T-helper 17 cell (primary cell): ENCODE data around the gene C1QTNF6. TPM values are rescaled to one million over a fixed set of nuclear protein-coding genes. Genes with fewer than 3 reads are reported as not detected.
A peak's percentile ranks its signal among the peaks of the same experiment; 100 is the strongest.

ENCODE experiments used
- ATAC-seq: fragments of 150-1000 bp; cut with Tn5 transposase; 2 replicates; pipeline ENCODE4 v1.10.0; 2021; ENCODE audit warnings: mild to moderate bottlenecking, moderate library complexity
- DNase-seq, 3 donors: peaks; one replicate each; pipeline versions ENCODE4 v3.0.0 to v3.0.0-alpha.2; 2020 to 2021
- H3K9me3 ChIP-seq: one replicate; pipeline ENCODE4 v1.7.0; 2013; ENCODE audit warnings: low read length, mild to moderate bottlenecking; ENCODE audit not compliant: control insufficient read depth, poor library complexity, severe bottlenecking
- H3K27ac Mint-ChIP-seq: one replicate; pipeline ENCODE4 v1.8.0; 2022; ENCODE audit warnings: mild to moderate bottlenecking, moderate library complexity, mixed read lengths
- H3K27me3 Mint-ChIP-seq: one replicate; pipeline ENCODE4 v1.8.0; 2022; ENCODE audit warnings: mixed read lengths
- H3K36me3 Mint-ChIP-seq: one replicate; pipeline ENCODE4 v1.8.0; 2022; ENCODE audit warnings: low read depth, mixed read lengths
- H3K4me1 Mint-ChIP-seq: one replicate; pipeline ENCODE4 v1.8.0; 2022; ENCODE audit warnings: mild to moderate bottlenecking, mixed read lengths
- H3K4me3 Mint-ChIP-seq: one replicate; pipeline ENCODE4 v1.8.0; 2022; ENCODE audit warnings: mild to moderate bottlenecking, moderate library complexity, mixed read lengths
- total RNA-seq, 4 donors: library from RNA in 2 of 4; stranded (reverse) in 2 of 4; gene quantifications; one replicate each; pipeline ENCODE4 v1.2.3 and lab custom pipeline; 2022 to 2026

C1QTNF6 gene
- total RNA-seq, 2 donors from 2014 or later, result 11.2 to 11.8 TPM

DNA sequence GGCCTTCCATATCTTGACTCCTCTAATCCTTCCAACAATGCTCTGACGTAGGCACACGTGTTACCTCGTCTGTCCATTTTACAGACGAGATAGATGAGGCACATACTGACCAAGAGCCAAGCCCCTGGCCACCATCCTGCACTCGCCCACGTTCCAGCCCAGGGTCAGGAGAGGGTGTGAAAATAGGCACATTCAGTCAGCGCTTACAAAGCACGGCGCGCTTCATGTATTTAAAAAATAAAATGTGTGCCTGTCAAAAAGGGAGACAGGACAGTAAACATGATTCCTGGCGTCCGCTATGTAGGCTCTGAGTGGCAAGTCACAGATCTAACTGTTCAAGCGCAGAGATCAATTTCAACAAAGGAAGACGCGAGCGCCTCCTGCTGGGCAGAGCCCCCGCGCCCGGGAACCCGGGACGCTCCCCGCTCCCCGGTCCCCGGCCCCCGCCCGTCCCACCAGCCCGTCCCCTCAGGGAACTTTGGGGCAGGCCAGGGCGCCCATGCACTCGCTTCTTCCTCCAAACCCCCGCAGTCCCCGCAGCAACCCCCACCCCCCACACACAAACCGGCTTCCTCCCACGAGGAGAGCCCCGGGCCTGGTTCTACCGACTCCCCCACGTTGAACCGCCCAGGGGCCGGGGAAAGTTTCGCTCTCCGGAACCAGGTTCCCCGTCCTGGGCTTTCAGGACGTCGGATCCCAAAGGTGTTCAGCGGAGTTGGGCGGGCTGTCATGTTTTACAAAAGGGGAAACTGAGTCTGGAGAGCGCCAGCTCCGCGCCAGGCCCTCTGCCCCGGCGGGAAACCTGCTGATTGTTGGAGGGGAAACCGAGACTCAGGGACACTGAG is 10.4 kb upstream of the C1QTNF6 start:
- ATAC-seq, result peak; percentile 43
- no peaks in the 10 kb centered on the region for H3K9me3 ChIP-seq
- peaks cover 12% of the 10 kb centered on the region for H3K4me1 Mint-ChIP-seq

DNA sequence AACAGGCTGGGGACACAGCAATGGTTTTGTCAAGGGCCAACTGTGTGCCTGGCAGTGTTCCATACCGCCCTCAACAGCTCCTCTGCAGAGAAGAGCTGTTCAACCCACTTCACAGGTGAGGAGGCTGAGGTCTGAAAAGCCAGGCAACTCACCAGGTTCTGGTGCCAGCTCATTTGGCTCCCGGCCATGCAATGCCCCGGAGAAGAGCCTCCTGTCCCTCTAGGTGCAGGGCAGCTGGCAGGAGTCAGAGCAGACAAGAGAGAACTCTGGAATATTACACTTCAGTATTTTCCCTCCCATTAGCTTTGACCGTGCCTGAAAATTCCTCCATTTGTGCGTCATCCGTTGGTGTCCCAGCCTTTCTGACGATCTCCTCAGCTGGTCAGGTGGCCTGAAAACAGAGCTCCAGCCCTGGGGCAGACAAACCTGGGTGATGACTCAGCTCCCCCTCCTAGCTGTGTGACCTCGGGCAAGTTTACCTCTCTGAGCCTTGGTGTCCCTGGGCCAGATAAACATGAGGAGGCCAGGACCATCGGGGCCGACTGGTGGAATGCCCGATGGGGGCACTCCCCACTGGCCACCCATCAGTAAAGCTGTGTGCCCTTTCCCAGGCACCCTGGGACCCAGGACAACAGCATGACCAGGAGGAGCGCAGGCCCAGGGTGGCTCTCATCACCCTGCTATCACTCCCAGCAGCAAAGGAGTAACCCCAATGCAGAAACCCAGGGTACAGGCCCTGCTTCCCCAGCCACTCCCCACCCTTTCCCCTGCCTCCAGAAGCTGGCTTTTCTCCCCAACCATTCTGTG is 9.6 kb upstream of the C1QTNF6 start:
- DNase-seq, result no peak
- H3K4me1 Mint-ChIP-seq, result peaks cover 13% of the 10 kb centered on the region
- H3K36me3 Mint-ChIP-seq, result no peaks in the 10 kb centered on the region
- no peaks in the 10 kb centered on the region for H3K27me3 Mint-ChIP-seq
- no peak for ATAC-seq
- H3K9me3 ChIP-seq, result no peaks in the 10 kb centered on the region
- H3K27ac Mint-ChIP-seq, result peak overlapping the region; percentile 92
- peak overlapping the region; percentile 91 for H3K4me3 Mint-ChIP-seq

More for the DNA sequence above, 10.4 kb upstream of the C1QTNF6 start:
- Mint-ChIP-seq H3K36me3 (no peaks in the 10 kb centered on the region), H3K27ac (peak overlapping the region; percentile 92), H3K27me3 (no peaks in the 10 kb centered on the region), H3K4me3 (peak overlapping the region; percentile 91)
- peak; percentile 82 to 93 (median 84) for DNase-seq

DNA sequence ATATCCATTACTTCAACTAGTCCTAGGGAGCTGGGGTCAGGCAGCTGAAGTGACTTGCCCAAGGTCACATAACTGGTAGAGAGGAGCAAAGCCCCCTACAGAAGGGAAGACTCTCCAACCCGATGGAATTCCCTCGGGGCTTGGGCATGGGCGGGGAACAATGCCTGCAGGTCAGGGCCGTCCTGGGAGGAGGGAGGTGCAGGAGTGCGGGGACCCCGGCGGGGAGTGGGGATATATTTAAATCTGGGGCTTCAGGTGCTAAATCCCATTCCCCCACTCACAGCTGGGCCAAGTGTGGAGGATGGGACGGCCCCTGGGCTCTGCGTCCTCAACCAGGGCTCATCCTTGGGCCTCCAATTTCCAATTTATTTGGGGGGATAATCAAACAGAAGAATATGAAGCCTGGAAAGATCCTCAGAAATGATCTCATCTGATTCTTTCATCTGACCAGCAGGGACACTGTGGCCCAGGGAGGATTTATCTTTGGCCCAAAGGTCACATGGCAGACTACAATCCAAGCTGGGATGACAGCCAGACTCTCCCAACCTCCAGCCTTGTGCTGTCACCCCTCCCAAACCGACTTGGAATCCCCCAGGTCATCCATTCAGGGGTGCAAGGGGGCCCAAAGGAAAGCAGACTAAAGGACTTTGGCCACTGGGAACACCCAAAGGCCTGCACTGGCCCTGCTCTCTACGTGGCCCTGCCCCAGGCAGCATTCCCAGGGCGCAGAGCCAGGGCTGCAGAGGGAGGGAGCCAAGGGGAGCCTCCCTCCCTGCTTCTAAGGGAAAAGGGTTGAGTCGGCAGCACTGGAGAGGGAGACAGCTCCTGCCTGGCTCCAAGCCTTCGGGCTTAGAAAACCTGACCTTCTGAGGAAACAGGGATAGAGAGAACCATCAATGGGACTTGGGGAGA is 8.7 kb upstream of the C1QTNF6 start:
- ATAC-seq (no peak), DNase-seq (no peak)
- no peaks in the 10 kb centered on the region for H3K9me3 ChIP-seq
- Mint-ChIP-seq H3K27me3 (no peaks in the 10 kb centered on the region), H3K4me1 (peaks cover 13% of the 10 kb centered on the region), H3K27ac (no peak overlapping the region), H3K4me3 (peak overlapping the region; percentile 33), H3K36me3 (no peaks in the 10 kb centered on the region)

- H3K9me3 ChIP-seq, result no peaks in the 10 kb centered on the region
- H3K36me3 Mint-ChIP-seq, result no peaks in the 10 kb centered on the region
- peak overlapping the region; percentile 33 for H3K4me3 Mint-ChIP-seq
- DNase-seq, result no peak
- no peaks in the 10 kb centered on the region for H3K27me3 Mint-ChIP-seq
- peaks cover 13% of the 10 kb centered on the region for H3K4me1 Mint-ChIP-seq
- no peak overlapping the region for H3K27ac Mint-ChIP-seq
- ATAC-seq, result no peak
These were observed 7.9 kb upstream of the C1QTNF6 start for GRCh38 chr22:37195921-37196320.

DNA sequence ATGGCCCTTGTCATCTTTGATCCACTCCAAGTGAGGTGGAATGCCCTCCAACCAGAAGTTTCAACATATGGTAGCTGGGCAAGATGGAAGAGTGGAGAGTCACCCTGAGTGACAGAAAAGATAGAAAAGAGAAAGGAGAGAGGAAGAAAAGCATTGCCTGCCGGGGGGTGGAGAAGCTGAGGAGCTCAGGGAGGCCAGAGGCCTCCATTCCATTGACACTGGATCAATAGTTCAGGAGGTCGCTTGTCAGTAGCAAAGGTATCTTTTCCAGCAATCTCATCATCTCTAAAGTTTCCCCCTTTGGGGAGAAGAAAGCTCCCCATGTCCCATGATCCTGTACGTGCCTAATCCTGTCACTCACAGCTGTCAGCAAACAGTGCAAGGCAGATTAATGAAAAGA is 6.7 kb upstream of the C1QTNF6 start:
- DNase-seq (no peak), ATAC-seq (no peak)
- H3K27ac Mint-ChIP-seq, result peak overlapping the region; percentile 67
- no peaks in the 10 kb centered on the region for H3K9me3 ChIP-seq
- H3K27me3 Mint-ChIP-seq, result no peaks in the 10 kb centered on the region
- H3K4me1 Mint-ChIP-seq, result peaks cover 13% of the 10 kb centered on the region
- H3K36me3 Mint-ChIP-seq, result no peaks in the 10 kb centered on the region
- H3K4me3 Mint-ChIP-seq, result no peak overlapping the region

GRCh38 chr22:37193629-37194191 is 5.7 kb upstream of the C1QTNF6 start:
- no peak for DNase-seq
- no peaks in the 10 kb centered on the region for H3K9me3 ChIP-seq
- peak overlapping the region; percentile 28 for H3K4me3 Mint-ChIP-seq
- ATAC-seq, result peak; percentile 27
- H3K4me1 Mint-ChIP-seq, result peaks cover 13% of the 10 kb centered on the region
- H3K27me3 Mint-ChIP-seq, result no peaks in the 10 kb centered on the region
- H3K36me3 Mint-ChIP-seq, result no peaks in the 10 kb centered on the region
- H3K27ac Mint-ChIP-seq, result peak overlapping the region; percentile 67

GRCh38 chr22:37192741-37193140 is 4.7 kb upstream of the C1QTNF6 start:
- H3K36me3 Mint-ChIP-seq, result no peaks in the 10 kb centered on the region
- no peaks in the 10 kb centered on the region for H3K27me3 Mint-ChIP-seq
- no peak for DNase-seq
- peak overlapping the region; percentile 67 for H3K27ac Mint-ChIP-seq
- H3K4me3 Mint-ChIP-seq, result no peak overlapping the region
- peaks cover 10% of the 10 kb centered on the region for H3K4me1 Mint-ChIP-seq
- no peaks in the 10 kb centered on the region for H3K9me3 ChIP-seq
- ATAC-seq, result no peak

DNA sequence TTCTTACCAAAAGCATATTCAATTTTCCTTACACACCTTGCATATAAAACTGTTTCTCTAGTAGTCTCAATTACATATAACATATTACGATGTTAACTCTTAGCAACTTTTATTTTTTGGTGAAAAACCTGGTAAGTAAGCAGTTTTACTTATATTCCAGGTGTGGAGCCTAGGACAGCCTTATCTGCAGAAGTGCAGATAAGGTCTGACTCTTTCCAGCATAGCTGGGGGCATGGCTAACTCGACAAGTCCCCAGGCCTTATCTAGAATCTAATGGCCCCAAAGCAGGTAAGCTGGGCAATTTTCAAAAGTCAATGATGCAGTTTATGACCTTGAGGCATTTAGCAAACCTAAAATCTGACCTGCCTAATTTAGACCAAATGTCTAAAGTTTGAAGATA is 4.2 kb upstream of the C1QTNF6 start:
- no peaks in the 10 kb centered on the region for H3K27me3 Mint-ChIP-seq
- H3K36me3 Mint-ChIP-seq, result no peaks in the 10 kb centered on the region
- DNase-seq, result no peak
- H3K9me3 ChIP-seq, result no peaks in the 10 kb centered on the region
- H3K4me1 Mint-ChIP-seq, result peaks cover 13% of the 10 kb centered on the region
- no peak overlapping the region for H3K4me3 Mint-ChIP-seq
- no peak overlapping the region for H3K27ac Mint-ChIP-seq
- no peak for ATAC-seq

GRCh38 chr22:37190262-37190780 is 2.3 kb upstream of the C1QTNF6 start:
- DNase-seq, result no peak
- Mint-ChIP-seq H3K36me3 (no peaks in the 10 kb centered on the region), H3K27me3 (no peaks in the 10 kb centered on the region), H3K27ac (no peak overlapping the region), H3K4me1 (peaks cover 21% of the 10 kb centered on the region), H3K4me3 (no peak overlapping the region)
- ATAC-seq, result no peak
- H3K9me3 ChIP-seq, result no peaks in the 10 kb centered on the region

DNA sequence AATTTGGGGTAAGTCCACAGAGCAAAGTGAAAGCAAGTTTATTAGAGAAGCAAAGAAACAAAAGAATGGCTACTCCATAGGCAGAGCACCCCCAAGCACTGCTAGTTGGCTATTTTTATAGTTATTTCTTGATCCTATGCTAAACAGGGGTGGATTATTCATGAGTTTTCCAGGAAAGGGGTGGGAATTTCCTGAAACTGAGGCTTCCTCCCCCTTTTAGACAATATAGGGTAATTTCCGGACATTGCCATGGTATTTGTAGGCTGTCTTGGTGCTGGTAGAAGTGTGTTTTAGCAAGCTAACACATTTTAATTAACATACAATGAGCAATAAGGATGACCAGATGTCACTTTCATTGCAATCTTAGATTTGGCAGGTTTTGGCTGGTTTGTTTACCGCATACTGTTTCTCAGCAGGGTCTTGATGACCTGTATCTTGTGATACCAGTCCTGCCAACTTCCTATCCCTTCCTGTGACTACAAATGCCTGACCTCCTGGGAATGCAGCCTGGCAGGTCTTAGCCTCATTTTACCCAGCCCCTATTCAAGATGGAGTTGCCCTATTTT is 937 bp upstream of the C1QTNF6 start:
- Mint-ChIP-seq H3K4me3 (no peak overlapping the region), H3K36me3 (no peaks in the 10 kb centered on the region), H3K27ac (no peak overlapping the region), H3K4me1 (peaks cover 17% of the 10 kb centered on the region), H3K27me3 (no peaks in the 10 kb centered on the region)
- H3K9me3 ChIP-seq, result no peaks in the 10 kb centered on the region
- ATAC-seq (no peak), DNase-seq (no peak)

DNA sequence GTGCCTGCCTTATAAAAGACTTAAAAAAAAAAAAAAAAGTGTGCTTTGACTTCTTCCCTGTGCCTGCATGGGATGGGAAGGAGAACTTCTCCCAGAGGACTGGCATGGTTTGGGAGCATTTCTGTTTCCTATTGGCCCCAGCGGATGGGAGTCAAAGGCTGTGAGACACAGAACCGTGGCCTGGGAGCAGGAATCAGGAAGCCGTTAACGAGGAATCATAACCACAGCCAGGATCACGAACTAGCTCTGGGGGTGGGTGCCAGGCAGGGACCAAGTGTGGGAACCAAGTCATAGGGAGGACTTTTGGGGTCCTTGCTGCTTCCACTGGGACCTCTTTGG is 526 bp downstream of the C1QTNF6 start:
- Mint-ChIP-seq H3K27me3 (no peaks in the 10 kb centered on the region), H3K27ac (no peak overlapping the region), H3K4me3 (no peak overlapping the region), H3K36me3 (no peaks in the 10 kb centered on the region), H3K4me1 (peaks cover 13% of the 10 kb centered on the region)
- no peak for DNase-seq
- no peaks in the 10 kb centered on the region for H3K9me3 ChIP-seq
- ATAC-seq, result no peak

DNA sequence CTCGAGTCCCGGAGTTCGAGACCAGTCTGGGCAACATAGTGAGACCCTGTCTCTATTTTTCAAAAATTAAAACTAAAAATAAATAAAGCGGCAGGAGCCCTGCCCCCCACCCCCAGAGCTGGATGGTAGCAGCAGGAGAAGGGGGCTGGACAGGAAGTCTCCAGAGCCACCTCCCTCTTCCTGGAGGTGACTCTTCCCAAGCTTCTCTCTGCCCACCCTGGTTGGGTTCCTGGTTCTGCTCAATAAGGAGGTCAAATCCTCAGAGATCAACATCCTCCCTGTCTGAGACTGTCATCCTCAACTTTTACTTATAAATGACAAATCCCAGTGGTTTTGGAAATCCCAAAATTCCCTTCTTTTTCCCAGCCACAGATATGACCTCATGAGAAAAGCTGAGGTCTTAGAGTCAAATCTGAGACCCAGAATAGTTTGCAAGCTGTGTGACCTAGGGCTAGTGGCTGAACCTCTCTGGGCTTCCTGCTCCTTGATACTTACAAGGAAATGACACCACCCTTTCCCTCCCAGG is 987 bp downstream of the C1QTNF6 start:
- no peaks in the 10 kb centered on the region for H3K9me3 ChIP-seq
- H3K27me3 Mint-ChIP-seq, result no peaks in the 10 kb centered on the region
- H3K4me3 Mint-ChIP-seq, result no peak overlapping the region
- no peak for DNase-seq
- no peaks in the 10 kb centered on the region for H3K36me3 Mint-ChIP-seq
- H3K27ac Mint-ChIP-seq, result peak overlapping the region; percentile 90
- peaks cover 13% of the 10 kb centered on the region for H3K4me1 Mint-ChIP-seq
- no peak for ATAC-seq
